Nephron progenitor cell (in vitro differentiated cells): ENCODE results near the gene GRAMD2B.

ENCODE experiments used
- DNase-seq: peaks from one replicate; pipeline ENCODE4 v3.0.0; 2021
- H3K27ac Mint-ChIP-seq: 2 replicates; pipeline ENCODE4 v1.8.0; 2021; ENCODE audit warnings: mild to moderate bottlenecking, moderate library complexity, mixed read lengths
- H3K27me3 Mint-ChIP-seq: 2 replicates; pipeline ENCODE4 v1.8.0; 2021; ENCODE audit warnings: mild to moderate bottlenecking, low read depth, mixed read lengths; ENCODE audit not compliant: poor library complexity
- H3K36me3 Mint-ChIP-seq: 2 replicates; pipeline ENCODE4 v1.8.0; 2021; ENCODE audit warnings: low read depth, mixed read lengths
- H3K4me1 Mint-ChIP-seq: 2 replicates; pipeline ENCODE4 v1.8.0; 2021; ENCODE audit warnings: mixed read lengths
- H3K4me3 Mint-ChIP-seq: 2 replicates; pipeline ENCODE4 v1.8.0; 2021; ENCODE audit warnings: mild to moderate bottlenecking, moderate library complexity, mixed read lengths
- H3K9me3 Mint-ChIP-seq: 2 replicates; pipeline ENCODE4 v1.8.0; 2021; ENCODE audit warnings: mild to moderate bottlenecking, moderate library complexity, mixed read lengths
- CTCF ChIP-seq: fragments of 200-600 bp; sonication (generic); IDR thresholded peaks from 2 replicates; pipeline ENCODE4 v1.5.0; 2021; ENCODE audit warnings: antibody characterized with exemption

The GRAMD2B gene

GRCh38 chr5:126513302-126513701 lies 90.1 kb downstream of the GRAMD2B start:
- H3K27ac Mint-ChIP-seq = no peak overlapping the region
- no peak for DNase-seq
- H3K4me1 Mint-ChIP-seq = peaks cover 42% of the 10 kb centered on the region

GRCh38 chr5:126513703-126514102 lies 90.5 kb downstream of the GRAMD2B start:
- no peak for TF ChIP-seq CTCF
- Mint-ChIP-seq H3K27me3 (peaks cover 14% of the 10 kb centered on the region), H3K36me3 (no peaks in the 10 kb centered on the region), H3K9me3 (peaks cover 3% of the 10 kb centered on the region), H3K4me3 (no peak overlapping the region), H3K4me1 (peaks cover 46% of the 10 kb centered on the region), H3K27ac (peak overlapping the region; percentile 29)
- DNase-seq = no peak

More at GRCh38 chr5:126513302-126513701, 90.1 kb downstream of the GRAMD2B start:
- Mint-ChIP-seq H3K9me3 (peaks cover under 1% of the 10 kb centered on the region), H3K36me3 (no peaks in the 10 kb centered on the region), H3K27me3 (peaks cover 14% of the 10 kb centered on the region), H3K4me3 (no peak overlapping the region)
- TF ChIP-seq CTCF = no peak

DNA sequence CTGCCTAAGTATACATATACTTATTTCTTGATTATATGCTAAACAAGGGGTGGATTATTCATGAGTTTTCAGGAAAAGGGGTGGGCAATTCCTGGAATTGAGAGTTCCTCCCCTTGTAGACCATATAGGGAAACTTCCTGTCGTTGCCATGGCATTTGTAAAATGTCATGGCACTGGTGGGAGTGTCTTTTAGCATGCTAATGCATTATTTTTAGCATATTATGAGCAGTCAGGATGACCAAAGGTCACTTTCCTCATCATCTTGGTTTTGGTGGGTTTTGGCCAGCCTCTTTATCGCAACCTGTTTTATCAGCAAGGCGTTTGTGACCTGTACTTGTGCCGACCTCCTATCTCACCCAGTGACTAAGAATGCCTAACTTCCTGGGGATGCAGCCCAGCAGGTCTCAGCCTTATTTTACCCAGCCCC lies 90.9 kb downstream of the GRAMD2B start:
- H3K27ac Mint-ChIP-seq = no peak overlapping the region
- TF ChIP-seq CTCF = no peak
- peaks cover 3% of the 10 kb centered on the region for H3K9me3 Mint-ChIP-seq
- DNase-seq = no peak
- peaks cover 50% of the 10 kb centered on the region for H3K4me1 Mint-ChIP-seq
- no peak overlapping the region for H3K4me3 Mint-ChIP-seq
- no peaks in the 10 kb centered on the region for H3K36me3 Mint-ChIP-seq
- peaks cover 14% of the 10 kb centered on the region for H3K27me3 Mint-ChIP-seq

DNA sequence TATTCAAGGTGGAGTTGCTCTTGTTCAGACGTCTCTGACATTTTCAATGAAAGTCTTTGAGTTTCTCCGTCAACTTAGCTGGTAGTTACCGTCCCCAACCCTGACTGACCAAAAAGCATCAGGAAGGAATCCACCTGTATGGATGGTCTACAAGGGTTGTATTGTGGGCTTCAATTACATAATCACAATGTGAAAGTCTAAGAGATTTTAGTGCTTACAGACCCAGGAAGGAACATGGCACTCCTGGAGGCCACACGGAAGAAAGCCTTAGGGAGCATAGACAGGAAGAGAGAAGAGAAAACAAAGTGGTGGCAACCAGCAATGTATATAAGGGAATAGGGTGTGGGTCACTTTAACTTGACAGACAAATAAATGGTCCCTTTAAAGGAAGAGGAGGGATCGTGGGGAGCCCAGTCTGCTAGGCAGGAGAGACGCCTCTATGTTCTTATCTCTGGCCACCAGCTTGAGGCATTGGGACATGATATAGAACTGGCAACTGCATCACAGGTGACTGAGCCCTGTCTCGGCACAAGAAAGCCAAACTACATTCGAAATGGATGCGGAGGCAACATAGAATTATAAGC lies 91.4 kb downstream of the GRAMD2B start:
- no peak overlapping the region for H3K4me3 Mint-ChIP-seq
- peaks cover 14% of the 10 kb centered on the region for H3K27me3 Mint-ChIP-seq
- H3K36me3 Mint-ChIP-seq = no peaks in the 10 kb centered on the region
- no peak for DNase-seq
- peaks cover 3% of the 10 kb centered on the region for H3K9me3 Mint-ChIP-seq
- no peak overlapping the region for H3K27ac Mint-ChIP-seq
- peaks cover 55% of the 10 kb centered on the region for H3K4me1 Mint-ChIP-seq
- no peak for TF ChIP-seq CTCF

- no peak for DNase-seq
- H3K4me1 Mint-ChIP-seq = peaks cover 62% of the 10 kb centered on the region
- H3K4me3 Mint-ChIP-seq = no peak overlapping the region
- peaks cover 3% of the 10 kb centered on the region for H3K9me3 Mint-ChIP-seq
- no peak overlapping the region for H3K27ac Mint-ChIP-seq
- TF ChIP-seq CTCF = no peak
- H3K36me3 Mint-ChIP-seq = no peaks in the 10 kb centered on the region
- peaks cover 14% of the 10 kb centered on the region for H3K27me3 Mint-ChIP-seq
Measured at GRCh38 chr5:126515337-126515736, 92.1 kb downstream of the GRAMD2B start.

DNA sequence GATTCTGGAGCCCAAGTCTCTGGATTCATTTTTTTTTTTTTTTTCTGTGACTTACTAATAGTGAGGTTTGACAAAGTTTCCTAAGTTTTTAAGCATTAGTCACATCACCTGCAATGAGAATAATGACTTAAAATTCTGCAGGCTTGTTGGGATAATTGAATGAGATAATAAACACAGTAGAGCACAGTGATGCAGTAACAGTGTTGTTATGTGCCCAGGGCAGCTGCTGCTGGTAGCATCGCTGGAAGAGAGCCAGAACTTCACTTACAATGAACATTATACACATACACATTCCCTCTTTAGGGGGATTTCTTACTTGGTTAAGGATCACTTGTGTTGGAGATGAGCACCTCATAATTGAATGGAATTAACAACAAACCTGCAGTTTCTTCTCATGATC lies 92.9 kb downstream of the GRAMD2B start:
- Mint-ChIP-seq H3K27me3 (peaks cover 11% of the 10 kb centered on the region), H3K36me3 (no peaks in the 10 kb centered on the region), H3K4me1 (peaks cover 70% of the 10 kb centered on the region), H3K27ac (no peak overlapping the region), H3K4me3 (no peak overlapping the region), H3K9me3 (peaks cover 3% of the 10 kb centered on the region)
- TF ChIP-seq CTCF = no peak
- no peak for DNase-seq
